Measurements from ENCODE around the gene UBE2D2. TPM values are rescaled to one million over a fixed set of nuclear protein-coding genes. Genes with fewer than 3 reads are reported as not detected.

The UBE2D2 gene
- total RNA-seq, 2 experiments from 2014 or later = 145 to 239 TPM

DNA sequence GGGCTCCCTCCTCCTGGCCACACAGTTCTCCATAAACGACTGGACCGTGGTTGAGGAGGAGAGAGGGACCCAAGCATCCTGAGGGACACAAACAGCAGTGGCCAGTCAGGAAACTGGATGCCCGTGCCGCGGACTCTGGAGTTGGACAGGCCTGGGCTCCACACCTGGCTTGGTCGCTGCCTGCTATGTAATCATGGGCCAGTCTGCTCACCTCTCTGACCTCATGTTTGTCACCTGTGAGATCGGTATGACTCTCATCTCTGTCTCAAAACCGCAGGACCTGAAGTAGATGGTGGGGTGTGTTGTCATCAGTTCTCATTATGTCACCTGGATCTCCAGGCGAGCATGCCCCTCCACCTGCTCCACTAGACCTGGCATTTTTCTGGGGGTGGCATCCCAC lies 101.5 kb downstream of the UBE2D2 start:
- H3K4me2 ChIP-seq (ENCODE audit: low read length) = peak overlapping the region; percentile 94
- peaks cover 7% of the 10 kb centered on the region; the same call in 1 of the 2 replicates for H4K20me1 ChIP-seq (ENCODE audit: insufficient read depth, low read length)
- H3K4me1 ChIP-seq (ENCODE audit: insufficient read depth, low read length, poor library complexity, severe bottlenecking) = peaks cover 99% of the 10 kb centered on the region
- peaks cover 95% of the 10 kb centered on the region for H3K79me2 ChIP-seq (ENCODE audit: insufficient read depth, low read depth, low read length)
- H3K9me2 ChIP-seq (ENCODE audit: insufficient read depth, low read length) = no peaks in the 10 kb centered on the region
- intact Hi-C loops (cut with micrococcal nuclease; ENCODE audit: unreplicated experiment) = no loop called here
- no peak overlapping the region for H3K4me3 ChIP-seq (ENCODE audit: low read depth, low read length, poor library complexity, severe bottlenecking)
- ChIA-PET POLR2A (interaction anchor here (0.6 to 1.2 kb wide), 2 partner anchors 13 to 88 kb away, joined by 3 read pairs; no protein-coding TSS in a partner anchor), CTCF (ENCODE audit: unreplicated experiment) (no interaction called here)
- peak overlapping the region; percentile 99 for H3K27ac ChIP-seq (ENCODE audit: low read depth, low read length, poor library complexity, severe bottlenecking)
- H3K9me3 ChIP-seq (ENCODE audit: low read length) = no peaks in the 10 kb centered on the region
- no peak for TF ChIP-seq EZH2phosphoT487 (IDR thresholded peaks at IDR 0.05; ENCODE audit: borderline replicate concordance, low read depth, low read length)
- TF ChIP-seq, protein P1, sequence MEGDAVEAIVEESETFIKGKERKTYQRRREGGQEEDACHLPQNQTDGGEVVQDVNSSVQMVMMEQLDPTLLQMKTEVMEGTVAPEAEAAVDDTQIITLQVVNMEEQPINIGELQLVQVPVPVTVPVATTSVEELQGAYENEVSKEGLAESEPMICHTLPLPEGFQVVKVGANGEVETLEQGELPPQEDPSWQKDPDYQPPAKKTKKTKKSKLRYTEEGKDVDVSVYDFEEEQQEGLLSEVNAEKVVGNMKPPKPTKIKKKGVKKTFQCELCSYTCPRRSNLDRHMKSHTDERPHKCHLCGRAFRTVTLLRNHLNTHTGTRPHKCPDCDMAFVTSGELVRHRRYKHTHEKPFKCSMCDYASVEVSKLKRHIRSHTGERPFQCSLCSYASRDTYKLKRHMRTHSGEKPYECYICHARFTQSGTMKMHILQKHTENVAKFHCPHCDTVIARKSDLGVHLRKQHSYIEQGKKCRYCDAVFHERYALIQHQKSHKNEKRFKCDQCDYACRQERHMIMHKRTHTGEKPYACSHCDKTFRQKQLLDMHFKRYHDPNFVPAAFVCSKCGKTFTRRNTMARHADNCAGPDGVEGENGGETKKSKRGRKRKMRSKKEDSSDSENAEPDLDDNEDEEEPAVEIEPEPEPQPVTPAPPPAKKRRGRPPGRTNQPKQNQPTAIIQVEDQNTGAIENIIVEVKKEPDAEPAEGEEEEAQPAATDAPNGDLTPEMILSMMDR (conservative IDR thresholded peaks at IDR 0.05; ENCODE audit: low read length) = no peak
- DNase-seq (ENCODE audit: low spot score) = no peak
- peaks cover 12% of the 10 kb centered on the region; the same call in 1 of the 2 replicates for H3K36me3 ChIP-seq (ENCODE audit: insufficient read depth, low read length)
- no peak overlapping the region for H2AFZ ChIP-seq (ENCODE audit: low read length)
- BruUV-seq (replicated peaks) = no TSS peak

DNA sequence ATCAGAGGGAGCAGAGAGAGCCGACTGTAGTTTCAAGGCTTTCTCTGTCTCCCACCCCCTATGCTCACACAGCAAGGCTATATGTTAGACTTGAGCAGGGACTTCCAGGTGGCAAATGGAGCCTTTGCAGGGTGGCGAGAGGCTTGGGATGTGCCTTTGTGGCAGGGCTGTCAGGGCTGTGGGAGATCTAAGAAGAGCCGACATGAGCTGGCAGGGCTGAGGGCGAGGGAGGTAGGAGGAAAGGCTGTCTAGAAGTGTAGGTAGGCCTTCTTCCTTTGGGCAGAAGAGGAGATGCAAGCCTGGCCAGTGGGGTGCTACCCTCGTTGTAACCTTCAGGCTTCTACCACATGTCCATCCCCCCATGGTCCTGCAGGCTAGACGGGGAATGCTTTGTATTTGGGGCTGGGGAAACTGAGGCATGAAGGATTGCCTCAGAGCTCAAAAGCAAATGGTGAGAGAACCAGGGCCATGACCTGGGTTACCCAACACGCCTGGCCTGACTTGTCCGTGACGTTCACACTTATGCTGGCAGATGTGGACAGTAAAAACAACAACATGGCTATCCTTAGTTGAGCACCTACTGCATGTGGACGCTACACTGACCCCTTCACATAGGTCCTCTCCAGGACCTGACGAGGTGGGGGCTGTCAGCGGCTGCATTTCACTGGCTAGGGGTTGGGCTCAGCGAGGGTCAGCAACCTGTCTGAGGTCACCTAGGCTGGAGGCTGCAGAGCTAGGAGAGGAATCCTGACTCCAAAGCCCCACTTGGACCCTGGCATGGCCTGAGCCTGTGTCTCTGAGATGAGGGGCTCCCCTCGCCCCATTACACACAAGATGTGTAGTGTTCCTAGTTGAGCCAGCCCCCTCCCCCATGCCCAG lies 102.3 kb downstream of the UBE2D2 start:
- Histone ChIP-seq H3K9me3 (ENCODE audit: low read length) (no peaks in the 10 kb centered on the region), H3K79me2 (ENCODE audit: insufficient read depth, low read depth, low read length) (peaks cover 96% of the 10 kb centered on the region), H3K9me2 (ENCODE audit: insufficient read depth, low read length) (no peaks in the 10 kb centered on the region), H3K4me3 (ENCODE audit: low read depth, low read length, poor library complexity, severe bottlenecking) (no peak overlapping the region), H3K4me2 (ENCODE audit: low read length) (peak overlapping the region; percentile 94), H2AFZ (ENCODE audit: low read length) (no peak overlapping the region), H3K36me3 (ENCODE audit: insufficient read depth, low read length) (peaks cover 12% of the 10 kb centered on the region; the same call in 1 of the 2 replicates), H3K27ac (ENCODE audit: low read depth, low read length, poor library complexity, severe bottlenecking) (peak overlapping the region; percentile 99), H4K20me1 (ENCODE audit: insufficient read depth, low read length) (peaks cover 7% of the 10 kb centered on the region; the same call in 1 of the 2 replicates), H3K4me1 (ENCODE audit: insufficient read depth, low read length, poor library complexity, severe bottlenecking) (peaks cover 95% of the 10 kb centered on the region)
- BruUV-seq (replicated peaks) = no TSS peak
- TF ChIP-seq, protein P1 (conservative IDR thresholded peaks at IDR 0.05; ENCODE audit: low read length) = no peak
- TF ChIP-seq EZH2phosphoT487 (IDR thresholded peaks at IDR 0.05; ENCODE audit: borderline replicate concordance, low read depth, low read length) = no peak
- ChIA-PET CTCF (ENCODE audit: unreplicated experiment) (interaction anchor here (0.6 kb wide), 1 partner anchor 22 kb away, joined by 3 read pairs; no protein-coding TSS in a partner anchor), POLR2A (interaction anchor here (1.2 to 1.7 kb wide), 3 partner anchors 9 to 16 kb away, joined by 3 to 8 read pairs (median 4); partner anchors contain the start of gene CXXC5)
- no peak for DNase-seq (ENCODE audit: low spot score)
- intact Hi-C loops (cut with micrococcal nuclease; ENCODE audit: unreplicated experiment) = no loop called here
